Fibroblast of gingiva (primary cell): ENCODE measurements around the gene DHDH.

Experiments
- DNase-seq: peaks from one replicate; pipeline ENCODE4 v3.0.0-alpha.2; 2011; ENCODE audit warnings: low read depth

Gene DHDH

DNA sequence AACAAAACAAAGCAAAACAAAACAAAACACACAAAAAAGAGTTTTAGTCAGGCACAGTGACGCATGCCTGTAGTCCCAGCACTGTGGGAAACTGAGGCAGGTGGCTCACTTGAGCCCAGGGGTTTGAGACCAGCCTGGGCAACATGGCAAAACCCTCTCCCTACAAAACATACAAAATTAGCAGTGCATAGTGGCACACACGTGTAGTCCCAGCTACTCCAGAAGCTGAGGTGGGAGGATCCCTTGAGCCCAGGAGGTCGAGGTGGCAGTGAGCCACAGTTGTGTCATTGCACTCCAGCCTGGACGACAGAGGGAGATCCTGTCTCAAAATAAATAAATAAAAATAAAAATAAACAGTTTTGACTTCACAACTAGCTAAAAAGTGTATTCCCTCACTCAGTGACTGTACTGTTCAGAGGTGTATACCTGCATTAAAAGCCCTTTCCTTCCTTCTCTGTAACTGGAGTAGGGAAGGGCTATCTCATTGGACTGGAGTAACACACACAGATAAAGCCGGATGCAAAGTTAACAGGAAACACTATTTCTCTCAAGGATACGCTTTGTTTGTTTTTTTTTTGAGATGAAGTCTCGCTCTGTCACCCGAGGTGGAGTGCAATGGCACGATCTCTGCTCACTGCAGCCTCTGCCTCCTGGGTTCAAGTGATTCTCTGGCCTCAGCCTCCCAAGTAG lies 17.5 kb downstream of the DHDH start:
- no peak for DNase-seq

- DNase-seq: no peak
Measured at GRCh38 chr19:48953141-48953540, 19.6 kb downstream of the DHDH start.

GRCh38 chr19:48953990-48954594 lies 20.6 kb downstream of the DHDH start:
- no peak for DNase-seq

DNA sequence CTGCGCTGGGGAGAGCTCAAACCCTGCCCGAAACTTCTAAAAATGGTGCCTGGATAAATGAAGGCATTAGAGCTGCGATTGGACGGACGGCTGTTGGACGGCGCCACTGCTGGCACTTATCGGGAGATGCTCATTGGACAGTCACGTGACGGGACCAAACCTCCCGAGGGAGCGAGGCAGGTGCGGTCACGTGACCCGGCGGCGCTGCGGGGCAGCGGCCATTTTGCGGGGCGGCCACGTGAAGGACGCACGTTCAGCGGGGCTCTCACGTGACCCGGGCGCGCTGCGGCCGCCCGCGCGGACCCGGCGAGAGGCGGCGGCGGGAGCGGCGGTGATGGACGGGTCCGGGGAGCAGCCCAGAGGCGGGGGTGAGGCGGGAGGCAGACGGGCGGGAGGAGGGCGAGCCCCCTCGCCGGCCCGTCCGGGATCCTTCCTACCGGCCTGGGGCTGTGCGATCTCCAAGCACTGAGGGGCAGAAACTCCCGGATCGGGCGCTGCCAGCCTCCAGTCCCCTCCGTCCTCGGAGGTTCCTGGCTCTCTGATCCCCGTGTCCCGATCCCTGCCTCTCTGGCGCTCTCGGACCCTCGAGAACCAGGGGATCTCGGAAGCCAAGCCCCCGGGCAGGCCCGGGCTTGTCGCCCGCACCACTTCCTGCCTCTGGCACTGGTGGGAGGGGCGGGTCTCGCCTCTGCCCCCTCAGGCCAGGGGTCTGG lies 21.3 kb downstream of the DHDH start, which contains the start of gene BAX:
Gene BAX (plus strand): TSS at position 281 of the 713 bp plus-strand sequence. CDS start 54 bp downstream, at position 335.
- peak; percentile 92 for DNase-seq

DNA sequence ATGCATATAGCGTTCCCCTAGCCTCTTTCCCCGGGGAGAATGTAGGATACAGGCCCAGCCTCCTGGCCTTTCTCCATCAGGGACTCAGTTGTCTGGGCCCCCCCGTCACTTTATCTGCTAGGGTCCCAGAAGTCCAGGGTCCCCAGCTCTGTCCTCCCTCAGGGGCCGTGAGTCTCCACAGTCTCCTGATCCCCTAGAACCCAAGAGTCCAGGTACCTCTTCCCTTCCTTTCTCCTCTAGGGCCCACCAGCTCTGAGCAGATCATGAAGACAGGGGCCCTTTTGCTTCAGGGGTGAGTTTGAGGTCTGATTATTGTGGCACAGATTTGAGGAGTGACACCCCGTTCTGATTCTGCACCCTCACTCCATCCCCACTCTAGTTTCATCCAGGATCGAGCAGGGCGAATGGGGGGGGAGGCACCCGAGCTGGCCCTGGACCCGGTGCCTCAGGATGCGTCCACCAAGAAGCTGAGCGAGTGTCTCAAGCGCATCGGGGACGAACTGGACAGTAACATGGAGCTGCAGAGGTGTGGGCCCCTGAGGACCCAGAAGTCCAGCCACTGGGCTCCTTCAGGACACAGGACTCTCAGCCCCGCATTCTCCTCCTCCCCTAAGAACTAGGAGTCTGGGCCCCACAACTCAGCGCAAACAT lies 21.9 kb downstream of the DHDH start:
- no peak for DNase-seq

GRCh38 chr19:48958006-48958405 lies 24.5 kb downstream of the DHDH start:
- DNase-seq: no peak

- no peak for DNase-seq
Measured at GRCh38 chr19:48959341-48960239, 26.1 kb downstream of the DHDH start.

DNA sequence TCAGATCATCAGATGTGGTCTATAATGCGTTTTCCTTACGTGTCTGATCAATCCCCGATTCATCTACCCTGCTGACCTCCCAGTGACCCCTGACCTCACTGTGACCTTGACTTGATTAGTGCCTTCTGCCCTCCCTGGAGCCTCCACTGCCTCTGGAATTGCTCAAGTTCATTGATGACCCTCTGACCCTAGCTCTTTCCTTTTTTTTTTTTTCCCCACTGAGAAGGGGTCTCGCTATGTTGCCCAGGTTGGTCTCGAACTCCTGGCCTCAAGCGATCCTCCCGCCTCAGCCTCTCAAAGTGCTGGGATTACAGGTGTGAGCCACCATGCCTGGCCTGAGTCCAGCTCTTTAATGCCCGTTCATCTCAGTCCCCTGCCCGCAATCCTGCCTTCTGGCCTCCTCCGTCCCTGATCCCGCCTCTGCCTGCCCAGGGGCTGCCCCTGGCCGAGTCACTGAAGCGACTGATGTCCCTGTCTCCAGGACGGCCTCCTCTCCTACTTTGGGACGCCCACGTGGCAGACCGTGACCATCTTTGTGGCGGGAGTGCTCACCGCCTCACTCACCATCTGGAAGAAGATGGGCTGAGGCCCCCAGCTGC lies 27.7 kb downstream of the DHDH start:
- DNase-seq: no peak

DNA sequence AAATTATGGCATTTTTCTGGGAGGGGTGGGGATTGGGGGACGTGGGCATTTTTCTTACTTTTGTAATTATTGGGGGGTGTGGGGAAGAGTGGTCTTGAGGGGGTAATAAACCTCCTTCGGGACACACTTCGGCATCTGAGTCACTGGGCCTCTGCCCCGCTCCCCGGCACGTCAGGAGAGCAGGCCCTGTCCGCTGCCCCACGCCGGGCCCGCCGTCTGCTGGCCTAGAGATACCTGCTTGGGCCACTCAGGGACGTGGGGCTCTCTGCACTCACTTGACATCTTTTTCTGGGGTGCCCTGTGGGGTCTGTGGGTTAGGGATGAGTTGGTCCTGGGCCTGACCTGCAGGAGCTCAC lies 28.2 kb downstream of the DHDH start:
- no peak for DNase-seq

- DNase-seq: peak; percentile 18
Measured at GRCh38 chr19:48962029-48962848, 28.7 kb downstream of the DHDH start.

DNA sequence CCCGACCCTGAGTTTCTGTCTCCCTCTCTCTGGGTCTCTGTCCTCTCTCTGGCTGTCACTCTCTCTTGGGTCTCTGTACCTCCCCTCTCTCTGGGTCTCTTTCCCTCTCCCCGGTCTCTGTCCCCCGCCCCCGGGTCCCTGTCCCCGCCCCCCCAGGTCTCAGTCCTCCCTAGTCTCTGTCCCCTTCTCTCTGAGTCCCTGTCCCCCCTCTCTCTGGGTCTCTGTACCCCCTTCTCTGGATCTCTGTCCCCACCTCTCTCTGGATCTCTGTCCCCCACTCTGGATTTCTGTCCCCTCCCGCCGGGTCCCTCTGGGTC lies 29.3 kb downstream of the DHDH start:
- DNase-seq: no peak

- peak; percentile 68 for DNase-seq
Measured at GRCh38 chr19:48963371-48964204, 30.1 kb downstream of the DHDH start.

DNA sequence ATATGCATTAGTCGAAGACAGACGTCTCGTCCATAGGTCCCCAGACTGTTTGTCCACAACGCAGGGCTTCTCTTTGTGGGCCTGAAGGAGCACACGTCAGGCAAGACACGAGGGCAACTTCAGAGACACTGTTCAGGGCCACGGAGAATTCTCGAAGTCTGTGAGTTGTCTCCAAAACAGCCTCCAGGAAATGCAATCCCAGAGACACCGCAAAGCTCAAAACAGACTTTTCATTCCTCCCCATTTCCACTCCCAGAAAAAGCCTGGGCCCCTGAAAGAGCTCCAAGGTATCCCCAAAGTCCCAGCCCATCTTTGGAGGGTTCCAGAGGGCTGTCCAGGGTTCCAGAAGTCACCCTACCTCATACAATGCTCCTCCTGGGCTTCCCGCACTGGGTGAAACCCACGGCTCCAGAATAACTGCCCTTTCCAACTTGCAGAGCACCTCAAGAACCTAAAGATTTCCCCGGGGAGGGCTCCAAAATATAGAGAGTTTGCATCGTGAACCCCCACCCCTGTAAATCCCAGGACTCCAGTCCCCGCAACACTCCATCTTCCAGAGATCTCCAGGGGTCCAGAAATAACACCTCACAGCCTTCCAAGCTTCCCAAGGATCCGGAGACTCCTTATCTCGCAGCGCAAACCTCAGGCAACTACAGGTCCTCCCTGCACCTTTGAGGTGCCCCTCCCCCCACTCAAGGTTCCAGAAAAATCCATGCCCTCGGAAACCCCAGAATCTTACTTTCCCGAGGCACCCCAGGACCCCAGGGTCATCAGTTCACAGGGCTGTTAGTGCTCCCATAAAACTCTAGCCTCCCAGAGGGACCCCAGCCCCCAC lies 30.9 kb downstream of the DHDH start:
- DNase-seq: peak; percentile 66

GRCh38 chr19:48965040-48965805 lies 31.7 kb downstream of the DHDH start, which contains the start of gene FTL:
Gene FTL (plus strand): TSS chr19:48965309. CDS start chr19:48965508, 199 bp downstream.
- peak; percentile 98 for DNase-seq

DNA sequence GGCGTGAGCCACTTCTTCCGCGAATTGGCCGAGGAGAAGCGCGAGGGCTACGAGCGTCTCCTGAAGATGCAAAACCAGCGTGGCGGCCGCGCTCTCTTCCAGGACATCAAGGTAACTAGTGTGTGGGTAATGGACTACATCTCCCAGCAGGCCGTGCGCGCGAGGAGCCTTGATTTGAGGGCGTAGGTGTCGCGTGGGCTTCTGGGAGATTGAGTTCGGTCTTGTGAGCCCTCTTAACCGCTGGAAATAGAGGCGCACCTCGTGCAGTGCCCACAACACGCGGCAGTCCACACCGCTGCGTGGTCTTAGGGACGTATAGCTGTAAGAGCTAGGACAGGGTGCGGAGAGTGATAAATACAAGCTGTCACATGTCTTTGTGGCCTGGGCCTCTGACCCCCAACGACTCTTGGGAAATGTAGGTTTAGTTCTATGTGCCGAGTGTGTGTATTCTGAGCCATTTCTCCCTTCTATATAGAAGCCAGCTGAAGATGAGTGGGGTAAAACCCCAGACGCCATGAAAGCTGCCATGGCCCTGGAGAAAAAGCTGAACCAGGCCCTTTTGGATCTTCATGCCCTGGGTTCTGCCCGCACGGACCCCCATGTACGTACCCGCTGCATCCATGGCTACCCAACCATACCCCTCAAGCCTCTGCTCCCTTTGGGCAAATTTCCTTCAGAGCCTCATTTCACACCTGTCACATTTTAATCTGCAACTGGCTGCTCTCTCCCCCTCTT lies 32.5 kb downstream of the DHDH start:
- peak; percentile 62 for DNase-seq

- peak; percentile 51 for DNase-seq
Measured at GRCh38 chr19:48966541-48967345, 33.2 kb downstream of the DHDH start.
